CD4-positive, CD25-positive, alpha-beta regulatory T cell (primary cell): ENCODE data around the gene CGB1. TPM values are rescaled to one million over a fixed set of nuclear protein-coding genes. Genes with fewer than 3 reads are reported as not detected.

Source experiments
- ATAC-seq, 2 donors: fragments of 150-1000 bp; cut with Tn5 transposase; one replicate each; pipeline ENCODE4 v1.10.0; 2021; ENCODE audit warnings: low read depth in 2 of 2, moderate number of reproducible peaks in 2 of 2, moderate library complexity in 1 of 2
- DNase-seq, 3 donors: peaks; one replicate each; pipeline versions ENCODE4 v3.0.0 to v3.0.0-alpha.2; 2012 to 2022; ENCODE audit warnings: mixed read lengths in 1 of 3
- H3K27ac ChIP-seq: one replicate; pipeline ENCODE4 v1.7.0; 2013; ENCODE audit warnings: mild to moderate bottlenecking, low read length; ENCODE audit not compliant: insufficient read depth, poor library complexity, severe bottlenecking
- H3K27me3 ChIP-seq: one replicate; pipeline ENCODE4 v1.7.0; 2013; ENCODE audit warnings: low read length; ENCODE audit not compliant: control insufficient read depth, insufficient read depth
- H3K36me3 ChIP-seq: one replicate; pipeline ENCODE4 v1.7.0; 2013; ENCODE audit warnings: mild to moderate bottlenecking, low read length, moderate library complexity; ENCODE audit not compliant: control insufficient read depth, insufficient read depth
- H3K4me1 ChIP-seq: 2 replicates; pipeline ENCODE4 v1.7.0; 2013; ENCODE audit warnings: mild to moderate bottlenecking, low read length; ENCODE audit not compliant: insufficient read depth, control insufficient read depth, poor library complexity, severe bottlenecking
- H3K4me3 ChIP-seq: one replicate; pipeline ENCODE4 v1.7.0; 2013; ENCODE audit warnings: low read depth, mild to moderate bottlenecking, low read length, moderate library complexity
- H3K9me3 ChIP-seq, 2 experiments: 1 replicate in 1 of 2; 2 replicates in 1 of 2; pipeline ENCODE4 v1.7.0; 2013; ENCODE audit warnings: low read length in 2 of 2, mild to moderate bottlenecking in 1 of 2, moderate library complexity in 1 of 2; ENCODE audit not compliant: control insufficient read depth in 2 of 2
- H3K27ac Mint-ChIP-seq, 3 donors: one replicate each; pipeline ENCODE4 v1.8.0; 2020 to 2022; ENCODE audit warnings: mild to moderate bottlenecking in 3 of 3, mixed read lengths in 3 of 3, moderate library complexity in 2 of 3
- H3K27me3 Mint-ChIP-seq: one replicate; pipeline ENCODE4 v1.8.0; 2022; ENCODE audit warnings: mild to moderate bottlenecking, mixed read lengths
- H3K36me3 Mint-ChIP-seq: one replicate; pipeline ENCODE4 v1.8.0; 2020; ENCODE audit warnings: mixed read lengths
- H3K4me1 Mint-ChIP-seq, 4 donors: one replicate each; pipeline ENCODE4 v1.8.0; 2020 to 2022; ENCODE audit warnings: mixed read lengths in 4 of 4, mild to moderate bottlenecking in 1 of 4
- H3K4me3 Mint-ChIP-seq, 4 donors: one replicate each; pipeline ENCODE4 v1.8.0; 2020 to 2022; ENCODE audit warnings: mild to moderate bottlenecking in 4 of 4, mixed read lengths in 4 of 4, moderate library complexity in 3 of 4
- H3K9me3 Mint-ChIP-seq, 7 donors: one replicate each; pipeline ENCODE4 v1.8.0; 2020 to 2022; ENCODE audit warnings: mixed read lengths in 7 of 7, mild to moderate bottlenecking in 3 of 7, moderate library complexity in 2 of 7
- polyA plus RNA-seq, 4 donors: library from polyadenylated mRNA; unstranded; fragments of 300-500 nt; fragmentation: Illumina TruSeq; gene quantifications; one replicate each; pipeline ENCODE4 v1.2.3, GENCODE V29; 2021
- total RNA-seq: library from RNA; stranded (reverse); gene quantifications from one replicate; pipeline ENCODE4 v1.2.3, GENCODE V29; 2022

The CGB1 gene
- total and polyA plus RNA-seq, 5 donors from 2014 or later, result not detected

GRCh38 chr19:48989701-48990291, 46.9 kb downstream of the CGB1 start:
- Histone ChIP-seq H3K4me1 (peaks cover 29% of the 10 kb centered on the region), H3K27ac (no peak overlapping the region), H3K4me3 (no peak overlapping the region), H3K9me3 (no peaks in the 10 kb centered on the region), H3K27me3 (no peaks in the 10 kb centered on the region), H3K36me3 (peaks cover 4% of the 10 kb centered on the region)
- H3K36me3 Mint-ChIP-seq, result peaks cover 17% of the 10 kb centered on the region
- H3K4me3 Mint-ChIP-seq, result peak overlapping the region in 2 of 4 donors; percentile 29 to 43
- no peaks in the 10 kb centered on the region for H3K9me3 Mint-ChIP-seq
- H3K27ac Mint-ChIP-seq, result peak overlapping the region in 1 of 3 donors; percentile 74
- DNase-seq (no peak), ATAC-seq (no peak)
- no peaks in the 10 kb centered on the region for H3K27me3 Mint-ChIP-seq
- H3K4me1 Mint-ChIP-seq, result peaks cover 4 to 44% (median 26%) of the 10 kb centered on the region in 4 donors

DNA sequence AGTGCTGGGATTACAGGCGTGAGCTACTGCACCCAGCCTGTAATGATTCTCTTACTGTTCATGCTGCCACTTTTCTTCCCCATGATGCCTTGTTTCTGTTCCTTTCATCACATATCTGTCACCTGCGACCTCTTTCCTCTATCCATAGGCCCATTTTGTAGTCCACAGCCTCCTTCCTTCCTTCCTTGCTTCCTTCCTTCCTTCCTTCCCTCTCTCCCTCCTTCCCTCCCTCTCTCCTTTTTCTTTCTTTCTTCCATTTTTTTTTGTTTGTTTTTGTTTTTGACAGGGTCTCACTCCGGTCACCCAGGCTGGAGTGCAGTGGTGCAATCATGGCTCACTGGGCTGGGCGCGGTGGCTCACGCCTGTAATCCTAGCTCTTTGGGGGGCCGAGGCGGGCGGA, 47.8 kb downstream of the CGB1 start:
- Histone ChIP-seq H3K4me1 (peaks cover 19% of the 10 kb centered on the region), H3K36me3 (peaks cover 4% of the 10 kb centered on the region), H3K9me3 (no peaks in the 10 kb centered on the region), H3K27ac (no peak overlapping the region), H3K27me3 (no peaks in the 10 kb centered on the region), H3K4me3 (no peak overlapping the region)
- Mint-ChIP-seq H3K27me3 (no peaks in the 10 kb centered on the region), H3K4me1 (peaks cover 4 to 36% (median 19%) of the 10 kb centered on the region in 4 donors), H3K36me3 (peaks cover 17% of the 10 kb centered on the region), H3K27ac (no peak overlapping the region), H3K9me3 (no peaks in the 10 kb centered on the region), H3K4me3 (no peak overlapping the region)
- no peak for DNase-seq
- ATAC-seq, result no peak

GRCh38 chr19:48988286-48988685, 48.4 kb downstream of the CGB1 start:
- Mint-ChIP-seq H3K4me1 (peaks cover 4 to 30% (median 15%) of the 10 kb centered on the region in 4 donors), H3K27ac (peak overlapping the region in 1 of 3 donors; percentile 93), H3K36me3 (peaks cover 19% of the 10 kb centered on the region), H3K27me3 (no peaks in the 10 kb centered on the region), H3K4me3 (peak overlapping the region in 1 of 4 donors; percentile 43), H3K9me3 (no peaks in the 10 kb centered on the region)
- no peaks in the 10 kb centered on the region for H3K27me3 ChIP-seq
- peaks cover 8% of the 10 kb centered on the region for H3K36me3 ChIP-seq
- peaks cover 18% of the 10 kb centered on the region for H3K4me1 ChIP-seq
- H3K9me3 ChIP-seq, result no peaks in the 10 kb centered on the region
- ATAC-seq, result no peak
- H3K27ac ChIP-seq, result no peak overlapping the region
- no peak overlapping the region for H3K4me3 ChIP-seq
- DNase-seq, result no peak

GRCh38 chr19:48987323-48987722, 49.4 kb downstream of the CGB1 start:
- Histone ChIP-seq H3K27me3 (no peaks in the 10 kb centered on the region), H3K36me3 (peaks cover 12% of the 10 kb centered on the region), H3K27ac (no peak overlapping the region), H3K9me3 (no peaks in the 10 kb centered on the region), H3K4me1 (peaks cover 11% of the 10 kb centered on the region), H3K4me3 (no peak overlapping the region)
- Mint-ChIP-seq H3K9me3 (no peaks in the 10 kb centered on the region), H3K27me3 (no peaks in the 10 kb centered on the region), H3K4me1 (peaks cover 1 to 26% (median 8%) of the 10 kb centered on the region in 4 donors), H3K27ac (peak overlapping the region in 1 of 3 donors; percentile 36), H3K36me3 (peaks cover 25% of the 10 kb centered on the region), H3K4me3 (peak overlapping the region in 1 of 4 donors; percentile 24)
- ATAC-seq (no peak), DNase-seq (no peak)

DNA sequence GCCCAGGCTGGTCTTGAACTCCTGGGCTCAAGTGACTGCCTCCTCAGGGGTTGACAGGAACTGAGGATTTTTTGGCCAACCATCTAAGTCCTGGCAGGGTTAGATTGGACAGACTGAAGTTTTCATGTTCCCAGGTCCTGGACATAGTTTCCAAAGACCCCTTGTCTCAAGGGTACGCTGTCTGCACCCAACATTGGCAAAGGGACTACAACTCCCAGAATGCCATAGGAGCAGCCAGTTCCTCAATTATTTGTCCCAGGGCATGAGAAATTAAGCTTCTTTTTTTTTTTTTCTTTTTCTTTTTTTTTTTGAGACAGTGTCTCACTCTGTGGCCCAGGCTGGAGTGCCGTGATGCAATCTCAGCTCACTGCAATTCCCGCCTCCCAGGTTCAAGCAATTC, 50.5 kb downstream of the CGB1 start:
- Histone ChIP-seq H3K4me3 (no peak overlapping the region), H3K4me1 (no peaks in the 10 kb centered on the region), H3K27me3 (no peaks in the 10 kb centered on the region), H3K9me3 (no peaks in the 10 kb centered on the region), H3K27ac (no peak overlapping the region), H3K36me3 (peaks cover 12% of the 10 kb centered on the region)
- H3K27ac Mint-ChIP-seq, result no peak overlapping the region
- H3K9me3 Mint-ChIP-seq, result no peaks in the 10 kb centered on the region
- H3K4me3 Mint-ChIP-seq, result no peak overlapping the region
- ATAC-seq (no peak), DNase-seq (no peak)
- H3K4me1 Mint-ChIP-seq, result peaks cover 0 to 19% (median 5%) of the 10 kb centered on the region in 4 donors
- H3K36me3 Mint-ChIP-seq, result peaks cover 34% of the 10 kb centered on the region
- no peaks in the 10 kb centered on the region for H3K27me3 Mint-ChIP-seq

DNA sequence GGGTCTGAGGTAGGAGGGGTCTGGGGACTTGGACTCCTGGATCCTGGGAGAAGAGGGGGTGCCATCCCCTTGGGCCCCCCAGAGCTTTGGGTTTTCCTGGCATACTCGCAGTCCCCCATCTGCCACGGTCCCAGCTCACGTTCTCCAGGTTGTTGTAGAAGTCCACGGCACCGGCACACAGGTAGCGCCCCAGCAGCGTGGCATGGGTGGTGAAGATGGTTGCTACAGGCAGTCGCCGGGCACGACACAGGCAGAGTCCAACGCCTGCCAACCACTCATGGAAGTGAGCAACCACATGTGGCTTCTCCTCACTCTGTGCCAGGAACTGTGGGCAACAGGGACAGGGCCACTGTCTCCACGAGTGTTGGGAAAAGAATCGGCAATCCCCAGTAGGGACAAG, 51.0 kb downstream of the CGB1 start:
- Mint-ChIP-seq H3K27me3 (no peaks in the 10 kb centered on the region), H3K4me3 (no peak overlapping the region), H3K27ac (no peak overlapping the region), H3K4me1 (peaks cover 0 to 14% (median 5%) of the 10 kb centered on the region in 4 donors), H3K9me3 (no peaks in the 10 kb centered on the region), H3K36me3 (peaks cover 34% of the 10 kb centered on the region)
- ATAC-seq (no peak), DNase-seq (no peak)
- H3K27me3 ChIP-seq, result no peaks in the 10 kb centered on the region
- peaks cover 12% of the 10 kb centered on the region for H3K36me3 ChIP-seq
- no peaks in the 10 kb centered on the region for H3K4me1 ChIP-seq
- H3K27ac ChIP-seq, result no peak overlapping the region
- no peaks in the 10 kb centered on the region for H3K9me3 ChIP-seq
- no peak overlapping the region for H3K4me3 ChIP-seq

Other genes starting within 250 kb of the CGB1 start
- 16.4 TPM for gene BCAT2, start 225.9 kb downstream of the CGB1 start, total RNA-seq
- gene BCAT2, start 225.9 kb downstream of the CGB1 start, polyA plus RNA-seq, result 10 to 100 TPM; 19.5 to 23.0 (median 21.2) TPM
- 0.49 TPM for gene HSD17B14, start 200.4 kb downstream of the CGB1 start, total RNA-seq
- 1 to 10 TPM in 1 of 4 donors, under 1 TPM in 3; 0.29 to 2.0 (median 0.61) TPM for gene HSD17B14, start 200.4 kb downstream of the CGB1 start, polyA plus RNA-seq
- 2.8 TPM for gene PLEKHA4, start 168.3 kb downstream of the CGB1 start, total RNA-seq
- 1 to 10 TPM in 3 of 4 donors, under 1 TPM in 1; 0.84 to 4.6 (median 1.7) TPM for gene PLEKHA4, start 168.3 kb downstream of the CGB1 start, polyA plus RNA-seq
- 840 TPM for gene PPP1R15A, start 164.5 kb downstream of the CGB1 start, total RNA-seq
- 10 to 100 TPM; 39.1 to 65.6 (median 52.4) TPM for gene PPP1R15A, start 164.5 kb downstream of the CGB1 start, polyA plus RNA-seq
- gene TULP2, start 138.2 kb downstream of the CGB1 start, total RNA-seq, result not detected
- gene TULP2, start 138.2 kb downstream of the CGB1 start, polyA plus RNA-seq, result not detected
- 133 TPM for gene NUCB1, start 136.6 kb downstream of the CGB1 start, total RNA-seq
- 10 to 100 TPM; 72.8 to 99.3 (median 86.4) TPM for gene NUCB1, start 136.6 kb downstream of the CGB1 start, polyA plus RNA-seq
- gene DHDH, start 103.2 kb downstream of the CGB1 start, total RNA-seq, result not detected
- 1 to 10 TPM in 2 of 4 donors, under 1 TPM in 2; 0.68 to 2.4 (median 1.1) TPM for gene DHDH, start 103.2 kb downstream of the CGB1 start, polyA plus RNA-seq
- 92.8 TPM for gene BAX, start 82.0 kb downstream of the CGB1 start, total RNA-seq
- gene BAX, start 82.0 kb downstream of the CGB1 start, polyA plus RNA-seq, result 10 to 100 TPM; 47.9 to 73.1 (median 61.1) TPM
- 575 TPM for gene FTL, start 71.6 kb downstream of the CGB1 start, total RNA-seq
- 1,000 to 10,000 TPM; 4,061 to 5,675 (median 4,823) TPM for gene FTL, start 71.6 kb downstream of the CGB1 start, polyA plus RNA-seq
- gene GYS1, start 43.6 kb downstream of the CGB1 start, total RNA-seq, result 37.1 TPM
- gene GYS1, start 43.6 kb downstream of the CGB1 start, polyA plus RNA-seq, result 10 to 100 TPM; 24.5 to 28.8 (median 26.2) TPM
- gene RUVBL2, start 43.0 kb downstream of the CGB1 start, total RNA-seq, result 18.5 TPM
- gene RUVBL2, start 43.0 kb downstream of the CGB1 start, polyA plus RNA-seq, result 10 to 100 TPM; 49.1 to 60.2 (median 52.9) TPM
- not detected for gene LHB, start 19.8 kb downstream of the CGB1 start, total RNA-seq
- not detected for gene LHB, start 19.8 kb downstream of the CGB1 start, polyA plus RNA-seq
- gene CGB3, start 12.6 kb downstream of the CGB1 start, total RNA-seq, result not detected
- gene CGB3, start 12.6 kb downstream of the CGB1 start, polyA plus RNA-seq, result not detected
- not detected for gene CGB2, start 5.0 kb downstream of the CGB1 start, total RNA-seq
- not detected for gene CGB2, start 5.0 kb downstream of the CGB1 start, polyA plus RNA-seq
- not detected for gene CGB5, start 7.0 kb upstream of the CGB1 start, total RNA-seq
- gene CGB5, start 7.0 kb upstream of the CGB1 start, polyA plus RNA-seq, result not detected
- gene CGB8, start 12.2 kb upstream of the CGB1 start, total RNA-seq, result not detected
- not detected for gene CGB8, start 12.2 kb upstream of the CGB1 start, polyA plus RNA-seq
- gene CGB7, start 20.9 kb upstream of the CGB1 start, total RNA-seq, result not detected
- not detected for gene CGB7, start 20.9 kb upstream of the CGB1 start, polyA plus RNA-seq
- not detected for gene NTF4, start 27.9 kb upstream of the CGB1 start, total RNA-seq
- gene NTF4, start 27.9 kb upstream of the CGB1 start, polyA plus RNA-seq, result not detected
- gene KCNA7, start 35.8 kb upstream of the CGB1 start, total RNA-seq, result not detected
- not detected for gene KCNA7, start 35.8 kb upstream of the CGB1 start, polyA plus RNA-seq
- 381 TPM for gene SNRNP70, start 48.6 kb upstream of the CGB1 start, total RNA-seq
- gene SNRNP70, start 48.6 kb upstream of the CGB1 start, polyA plus RNA-seq, result 10 to 100 TPM; 45.5 to 55.4 (median 52.2) TPM
- gene LIN7B, start 77.5 kb upstream of the CGB1 start, total RNA-seq, result 5.5 TPM
- 1 to 10 TPM; 2.6 to 4.4 (median 4.2) TPM for gene LIN7B, start 77.5 kb upstream of the CGB1 start, polyA plus RNA-seq
- gene C19orf73, start 82.2 kb upstream of the CGB1 start, total RNA-seq, result 1.7 TPM
- gene C19orf73, start 82.2 kb upstream of the CGB1 start, polyA plus RNA-seq, result 1 to 10 TPM; 1.1 to 3.7 (median 2.0) TPM
- 2.6 TPM for gene PPFIA3, start 82.6 kb upstream of the CGB1 start, total RNA-seq
- gene PPFIA3, start 82.6 kb upstream of the CGB1 start, polyA plus RNA-seq, result under 1 TPM in 3 of 4 donors, not detected in 1; 0.11 to 0.17 (median 0.17) TPM
- gene HRC, start 118.5 kb upstream of the CGB1 start, total RNA-seq, result not detected
- gene HRC, start 118.5 kb upstream of the CGB1 start, polyA plus RNA-seq, result not detected
- not detected for gene TRPM4, start 120.9 kb upstream of the CGB1 start, total RNA-seq
- gene TRPM4, start 120.9 kb upstream of the CGB1 start, polyA plus RNA-seq, result not detected